HG02981 (cell line): Measurements from ENCODE around the gene ATRN.

Source experiments
- ATAC-seq: cut with Tn5 transposase; IDR thresholded peaks from one replicate; pipeline ENCODE4 v1.9.1; 2021; ENCODE audit warnings: mild to moderate bottlenecking, moderate library complexity; ENCODE audit not compliant: unreplicated experiment

ATRN gene

GRCh38 chr20:3692706-3693294, 222.0 kb downstream of the ATRN start:
- no peak for ATAC-seq

- no peak for ATAC-seq
Measured at GRCh38 chr20:3693376-3693775, 222.6 kb downstream of the ATRN start.

GRCh38 chr20:3694864-3695263, 224.0 kb downstream of the ATRN start:
- ATAC-seq = no peak

GRCh38 chr20:3696200-3696599, 225.4 kb downstream of the ATRN start:
- ATAC-seq = no peak

- no peak for ATAC-seq
Measured at GRCh38 chr20:3696745-3697587, 226.1 kb downstream of the ATRN start.

GRCh38 chr20:3697588-3698305, 226.9 kb downstream of the ATRN start:
- no peak for ATAC-seq

GRCh38 chr20:3698591-3699001, 227.8 kb downstream of the ATRN start:
- no peak for ATAC-seq

- no peak for ATAC-seq
Measured at GRCh38 chr20:3699037-3699436, 228.2 kb downstream of the ATRN start.
